ENCODE data around the gene USO1. TPM values are rescaled to one million over a fixed set of nuclear protein-coding genes. Genes with fewer than 3 reads are reported as not detected.

The USO1 gene
- total and polyA plus RNA-seq, 2 donors (not counting 3 experiments of a cell fraction or from before 2014, with no cell fraction given): 29.1 to 66.0 TPM

GRCh38 chr4:75820197-75820596 lies 95.8 kb downstream of the USO1 start:
- dilution Hi-C loops (cut with MboI; ENCODE audit: extremely low pct_ligation_motif_present, low sequenced_read_pairs): no loop called here
- H3K9ac ChIP-seq (replicated peaks; ENCODE audit: extremely low read depth, insufficient read depth, low read length): no peak overlapping the region
- no peak overlapping the region for H3K4me2 ChIP-seq (ENCODE audit: insufficient read depth, low read length)
- TF ChIP-seq MYC (IDR thresholded peaks at IDR 0.05; ENCODE audit: low read depth, low read length) (no peak), POLR2A (IDR thresholded peaks at IDR 0.05; ENCODE audit: low read depth, low read length) (no peak), FOS (IDR thresholded peaks at IDR 0.05; ENCODE audit: borderline replicate concordance, insufficient read depth, low read length) (no peak), GATA2 (IDR thresholded peaks at IDR 0.05; ENCODE audit: insufficient read depth, insufficient read length, low read depth, low read length) (no peak), POLR2AphosphoS5 (IDR thresholded peaks at IDR 0.05; ENCODE audit: insufficient read depth, low read depth, low read length) (no peak), MAX (IDR thresholded peaks at IDR 0.05; ENCODE audit: insufficient read depth, insufficient read length) (no peak), EZH2 (IDR thresholded peaks at IDR 0.05; ENCODE audit: borderline replicate concordance, low read depth, low read length, severe bottlenecking) (no peak), CTCF (IDR thresholded peaks at IDR 0.05; ENCODE audit: extremely low read depth in 1 of 2, insufficient read depth in 1 of 2, low read depth in 1 of 2, low read length in 2 of 2) (no peak), JUN (IDR thresholded peaks at IDR 0.05; ENCODE audit: borderline replicate concordance, insufficient read depth, insufficient read length, low read depth) (no peak)
- no peaks in the 10 kb centered on the region for H3K27me3 ChIP-seq (ENCODE audit: control insufficient read depth in 2 of 2, insufficient read depth in 2 of 2, low read length in 2 of 2)
- no TSS peak for BruUV-seq (replicated peaks)
- H4K20me1 ChIP-seq (replicated peaks; ENCODE audit: control insufficient read depth, extremely low read depth, insufficient read depth, low read length): no peaks in the 10 kb centered on the region
- no peak for FAIRE-seq
- DNase-seq (ENCODE audit: low read depth, low spot score): no peak
- no peak overlapping the region for H3K27ac ChIP-seq (ENCODE audit: insufficient read depth, low read depth, low read length)
- no peaks in the 10 kb centered on the region for H3K4me1 ChIP-seq (ENCODE audit: control insufficient read depth, extremely low read depth, insufficient read depth, low read length)
- no peak overlapping the region for H3K4me3 ChIP-seq (replicated peaks in 1 of 3; ENCODE audit: insufficient read depth in 1 of 3, low read depth in 1 of 3, low read length in 3 of 3)
- H3K9me1 ChIP-seq (replicated peaks; ENCODE audit: control insufficient read depth, extremely low read depth, insufficient read depth, low read length): no peaks in the 10 kb centered on the region
- ChIA-PET POLR2A (no interaction called here), CTCF (no interaction called here)
- peaks cover 0 to 2% of the 10 kb centered on the region in 2 experiments for H3K36me3 ChIP-seq (ENCODE audit: control insufficient read depth in 2 of 2, extremely low read depth in 1 of 2, insufficient read depth in 2 of 2, low read length in 2 of 2)
- H3K79me2 ChIP-seq (ENCODE audit: control insufficient read depth, insufficient read depth, low read length): no peaks in the 10 kb centered on the region
- intact Hi-C loops (cut with micrococcal nuclease): no loop called here
- H3K9me3 ChIP-seq (replicated peaks; ENCODE audit: control insufficient read depth, insufficient read depth, low read length): no peaks in the 10 kb centered on the region
- no peak overlapping the region for H2AFZ ChIP-seq (ENCODE audit: low read depth, low read length)
